ENCODE data around the gene GPR35.

DNA sequence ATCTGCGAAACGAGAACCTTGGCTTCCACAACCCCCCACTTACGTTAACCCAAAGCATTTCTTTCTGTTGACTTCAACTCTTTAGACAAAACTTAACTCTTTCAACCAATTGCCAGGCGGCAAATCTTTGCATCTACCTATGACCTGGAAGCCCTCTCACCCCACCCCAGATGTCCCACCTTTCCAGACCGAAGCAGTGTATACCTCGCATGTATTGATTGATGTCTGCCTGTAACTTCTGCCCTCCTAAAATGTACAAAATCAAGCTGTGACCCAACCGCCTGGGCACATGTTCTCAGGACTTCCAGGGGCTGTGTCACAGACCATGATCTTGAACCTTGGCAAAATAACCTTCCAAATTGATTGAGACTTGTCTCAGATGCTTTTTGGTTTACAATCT, 45.1 kb downstream of the GPR35 start:
- TF ChIP-seq POLR2AphosphoS5 (IDR thresholded peaks at IDR 0.05): no peak
- TF ChIP-seq CTCF (IDR thresholded peaks at IDR 0.05): no peak
